Frontal cortex (tissue), 4 donors: ENCODE data around the gene FAM186B. TPM values are rescaled to one million over a fixed set of nuclear protein-coding genes. Genes with fewer than 3 reads are reported as not detected.
A peak's percentile ranks its signal among the peaks of the same experiment; 100 is the strongest.
"Not testable (repeated sequence)": the region's sequence is repeated elsewhere in the genome, so short reads cannot be mapped to it uniquely, and the experiment has no call there.

Source experiments
- DNase-seq, 2 donors: peaks; one replicate each; pipeline ENCODE4 v3.0.0; 2012; ENCODE audit warnings: low spot score in 2 of 2
- FAIRE-seq: peaks from 2 replicates; lab custom pipeline; 2012; peaks lifted over from hg19 to GRCh38; lab: Jason Lieb, UNC
- total RNA-seq: library from RNA; depleted of rRNA; stranded (reverse); fragments of >200 nt; gene quantifications from one replicate; pipeline ENCODE4 v1.2.3, GENCODE V29; 2014
- donor health status: control.
- donor health status: control.
- donor health status: control.

FAM186B gene
- total RNA-seq, 1 donor from 2014 or later, result 0.41 TPM

DNA sequence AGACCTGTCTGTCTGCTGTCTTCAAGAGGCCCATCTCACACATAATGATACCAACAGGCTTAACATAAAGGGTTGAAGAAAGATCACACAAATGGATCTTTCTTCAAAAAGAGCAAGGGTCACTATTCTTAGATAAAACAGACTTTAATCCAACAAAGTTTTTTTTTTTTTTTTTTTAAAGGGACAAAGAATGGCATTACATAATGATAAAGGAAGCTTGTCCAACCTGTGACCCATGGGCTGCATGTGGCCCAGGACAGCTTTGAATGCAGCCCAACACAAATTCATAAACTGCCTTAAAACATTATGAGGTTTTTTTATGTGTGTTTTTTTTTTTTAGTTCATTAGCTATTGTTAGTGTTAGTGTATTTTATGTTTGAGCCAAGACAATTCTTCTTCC lies 6.8 kb upstream of the FAM186B start:
- no peak for FAIRE-seq
- DNase-seq, result no peak

DNA sequence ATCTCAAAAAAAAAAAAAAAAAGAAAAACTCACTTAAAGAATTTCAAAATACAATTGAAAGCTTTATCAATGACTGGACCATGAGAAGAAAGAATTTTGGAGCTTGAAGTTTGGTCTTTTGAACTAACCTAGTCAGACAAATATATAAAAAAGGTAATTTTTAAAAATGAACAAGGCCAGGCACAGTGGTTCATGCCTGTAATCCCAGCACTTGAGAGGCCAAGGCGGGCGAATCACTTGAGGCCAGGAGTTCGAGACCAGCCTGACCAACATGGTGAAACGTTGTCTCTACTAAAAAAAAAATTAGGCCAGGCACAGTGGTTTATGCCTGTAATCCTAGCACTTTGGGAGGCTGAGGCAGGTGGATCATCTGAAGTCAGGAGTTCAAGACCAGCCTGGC lies 5.3 kb upstream of the FAM186B start:
- FAIRE-seq, result not testable (repeated sequence)

DNA sequence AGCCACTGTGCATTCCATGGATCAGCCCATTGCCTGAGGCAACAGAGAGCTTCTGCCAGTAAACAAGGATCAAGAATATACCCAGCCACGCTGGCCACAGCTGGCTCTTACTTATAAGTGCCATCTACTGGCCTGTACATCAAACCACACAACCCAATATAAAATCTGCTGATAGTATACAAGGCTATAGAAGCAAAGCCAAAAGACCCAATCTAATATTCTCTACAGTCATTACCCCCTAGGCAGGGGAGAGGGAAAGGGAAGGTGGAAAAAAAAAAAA lies 4.4 kb upstream of the FAM186B start:
- DNase-seq, result no peak
- no peak for FAIRE-seq

More for the DNA sequence above, 5.3 kb upstream of the FAM186B start:
- DNase-seq, result not testable (repeated sequence)

DNA sequence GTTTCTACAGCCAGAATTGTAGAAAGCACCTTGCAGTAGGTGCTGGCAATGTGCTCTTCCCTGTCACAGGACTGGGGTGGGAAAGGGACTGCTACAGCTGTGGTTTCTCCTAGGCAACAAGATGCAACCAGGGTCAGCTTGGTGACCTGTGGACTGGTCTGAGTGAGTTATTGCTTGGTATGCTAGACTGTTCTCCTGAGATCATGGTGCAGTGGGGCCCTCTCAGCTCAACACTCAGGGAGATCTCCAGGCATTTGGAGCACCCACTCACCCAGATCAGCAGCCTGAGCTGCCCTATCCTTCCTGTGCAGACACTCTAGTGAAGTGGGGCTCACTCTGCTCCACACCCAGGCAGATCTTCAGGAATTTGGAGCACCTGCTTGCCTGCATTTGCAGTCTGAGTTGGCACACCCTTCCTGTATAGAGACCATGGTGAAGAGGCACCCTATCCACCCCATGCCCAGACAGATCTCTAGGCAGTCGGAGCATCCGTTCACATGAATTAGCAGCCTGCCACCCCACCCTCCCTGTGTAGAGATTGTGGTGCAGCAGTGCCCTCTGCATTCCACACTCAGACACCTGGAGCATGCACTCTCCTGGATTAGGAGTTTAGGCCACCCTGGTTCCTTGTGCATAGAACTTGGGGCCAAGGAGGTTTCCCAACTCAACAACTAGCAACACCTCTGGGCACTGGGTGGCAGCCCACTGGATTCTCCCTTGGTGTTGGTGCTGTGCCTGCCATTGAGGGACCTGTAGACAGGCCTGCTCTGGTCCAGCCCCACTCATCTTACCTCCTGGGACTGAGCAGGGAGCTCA lies 3.8 kb upstream of the FAM186B start:
- FAIRE-seq (no peak), DNase-seq (no peak)

DNA sequence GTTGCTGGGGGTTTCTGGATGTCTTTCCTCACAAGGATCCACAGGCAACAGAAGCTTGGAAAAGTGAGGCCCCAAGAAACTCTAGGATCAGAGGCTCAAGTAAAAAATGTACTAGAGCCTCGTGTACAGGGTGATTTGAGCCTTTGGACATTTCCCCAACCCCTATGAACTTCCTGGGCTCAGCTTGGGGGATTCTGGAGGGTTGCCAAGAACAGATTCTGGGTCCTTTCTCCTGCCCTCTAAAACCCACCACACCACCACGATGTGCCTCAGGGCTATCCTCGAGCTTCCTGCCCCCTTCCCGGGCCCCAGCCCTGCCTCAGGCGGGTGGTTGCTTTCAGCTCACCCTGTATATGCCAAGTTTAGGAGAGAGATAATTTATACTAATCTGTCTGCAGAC lies 583 bp downstream of the FAM186B start:
- DNase-seq (no peak), FAIRE-seq (no peak)

DNA sequence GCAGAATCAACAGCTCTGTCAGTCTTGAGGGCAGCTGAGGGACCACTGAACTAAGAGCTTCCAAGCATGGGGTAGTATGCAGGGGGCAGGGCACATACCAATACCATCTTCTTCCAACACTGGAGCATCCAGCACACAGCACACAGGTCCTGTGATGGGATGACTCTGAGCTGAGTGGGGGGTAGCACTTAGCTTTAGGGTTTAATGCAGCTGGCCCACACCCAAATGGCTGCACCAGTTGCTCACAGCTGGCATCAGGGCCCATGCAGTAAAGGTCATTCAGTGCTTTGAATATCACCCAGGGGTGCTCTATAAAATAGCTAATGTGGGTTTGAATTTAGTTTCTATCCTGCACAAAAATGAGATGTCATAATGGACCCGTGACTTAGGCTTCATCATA lies 1.7 kb downstream of the FAM186B start:
- no peak for FAIRE-seq

DNA sequence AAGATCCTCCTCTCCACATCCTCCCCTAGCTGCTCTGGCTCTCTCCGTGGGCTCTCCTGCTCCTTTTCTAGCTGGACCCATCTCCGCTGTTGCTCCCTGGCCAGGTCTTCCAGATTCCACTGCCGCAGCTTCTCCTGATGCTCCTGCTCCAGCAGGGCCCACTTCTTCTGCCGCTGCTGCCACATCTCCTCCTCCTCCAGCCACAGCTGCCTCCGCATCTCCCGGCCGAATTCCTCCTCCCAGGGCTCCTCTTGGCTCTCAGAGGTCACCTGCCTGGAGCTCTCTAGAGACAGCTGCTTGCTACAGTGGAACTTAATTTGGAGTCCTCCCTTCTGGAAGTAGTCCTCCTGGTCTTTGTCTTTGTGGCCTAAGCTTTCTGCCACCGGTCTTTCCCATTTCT lies 5.5 kb downstream of the FAM186B start:
- FAIRE-seq (no peak), DNase-seq (no peak)

More for the DNA sequence above, 1.7 kb downstream of the FAM186B start:
- no peak for DNase-seq

DNA sequence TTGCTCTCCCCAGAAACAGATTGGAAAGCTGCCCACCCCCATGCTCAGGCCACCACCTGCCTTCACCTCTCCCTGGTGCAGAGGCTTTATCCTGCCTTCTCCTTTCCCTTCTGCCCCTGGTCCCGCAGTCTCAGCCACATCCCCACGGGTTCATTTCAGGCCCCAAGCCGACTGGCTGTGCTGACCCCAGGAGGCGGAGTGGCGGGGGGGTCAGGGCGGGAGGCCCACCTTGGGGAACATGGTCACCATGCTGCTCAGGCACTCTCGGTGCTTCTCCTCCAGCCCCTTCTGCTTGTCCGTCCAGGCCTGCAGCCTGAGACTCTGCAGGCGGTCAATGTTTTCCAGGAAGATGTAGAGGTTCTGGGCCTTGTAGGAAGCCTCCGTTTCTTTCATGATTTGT lies 6.9 kb downstream of the FAM186B start:
- DNase-seq, result no peak
- FAIRE-seq, result no peak

DNA sequence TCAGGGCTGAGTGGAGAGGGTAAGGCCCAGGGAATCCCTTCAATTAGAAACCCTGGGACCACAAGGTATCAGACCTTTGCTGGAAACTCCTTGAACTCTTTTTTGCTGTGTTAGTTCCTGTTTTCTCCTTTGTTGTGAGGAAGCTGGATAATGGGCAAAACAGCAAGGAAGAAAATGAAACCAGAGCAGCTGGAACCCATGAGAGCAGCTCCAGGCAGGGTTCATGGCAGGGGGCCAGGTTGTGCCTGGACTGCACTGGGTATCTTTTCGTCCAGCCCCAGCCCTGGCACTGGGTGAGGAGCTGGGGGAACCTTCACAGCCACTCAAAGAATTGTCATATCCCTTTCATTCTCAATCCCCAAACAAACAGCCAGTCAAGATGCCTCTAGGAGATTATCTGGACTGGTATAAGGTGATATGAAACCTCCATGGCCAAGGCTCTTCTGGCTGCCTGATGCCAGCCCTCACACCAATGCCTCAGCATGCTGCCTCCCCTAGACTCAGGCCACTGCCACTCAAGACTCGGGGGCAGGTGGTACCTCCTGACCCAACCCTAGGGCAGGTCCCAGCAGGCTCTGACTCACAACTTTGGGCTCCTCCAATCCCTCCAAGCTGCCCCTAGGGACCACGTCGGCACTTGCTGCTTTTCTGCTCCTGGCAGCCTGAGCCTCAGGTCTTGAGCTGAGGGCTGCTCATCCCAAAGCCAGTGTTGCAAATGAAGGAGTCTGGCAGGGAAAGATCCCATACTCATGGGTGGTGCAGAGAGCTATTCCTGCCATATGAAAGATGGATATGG lies 16.5 kb downstream of the FAM186B start:
- FAIRE-seq (no peak), DNase-seq (no peak)

DNA sequence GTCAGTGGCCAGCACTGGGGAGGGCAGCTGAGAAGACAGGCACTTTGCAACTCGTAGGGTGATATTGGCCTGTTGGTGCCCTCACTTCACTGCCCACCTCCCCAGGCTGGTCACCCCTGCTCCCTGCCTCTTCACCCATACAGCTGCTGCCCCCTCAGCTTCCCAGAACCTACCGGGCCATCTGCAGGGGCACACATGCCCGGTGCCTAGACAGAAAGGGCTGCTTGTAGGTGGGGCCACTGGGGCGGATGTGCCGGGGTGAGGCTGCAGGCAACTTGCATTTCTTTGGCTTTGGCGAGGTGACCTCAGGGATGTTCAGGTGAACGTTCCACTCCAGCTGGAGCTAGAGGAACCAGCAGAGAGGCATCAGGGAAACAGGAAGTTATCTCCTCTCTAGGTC lies 17.2 kb downstream of the FAM186B start:
- DNase-seq (no peak), FAIRE-seq (no peak)

DNA sequence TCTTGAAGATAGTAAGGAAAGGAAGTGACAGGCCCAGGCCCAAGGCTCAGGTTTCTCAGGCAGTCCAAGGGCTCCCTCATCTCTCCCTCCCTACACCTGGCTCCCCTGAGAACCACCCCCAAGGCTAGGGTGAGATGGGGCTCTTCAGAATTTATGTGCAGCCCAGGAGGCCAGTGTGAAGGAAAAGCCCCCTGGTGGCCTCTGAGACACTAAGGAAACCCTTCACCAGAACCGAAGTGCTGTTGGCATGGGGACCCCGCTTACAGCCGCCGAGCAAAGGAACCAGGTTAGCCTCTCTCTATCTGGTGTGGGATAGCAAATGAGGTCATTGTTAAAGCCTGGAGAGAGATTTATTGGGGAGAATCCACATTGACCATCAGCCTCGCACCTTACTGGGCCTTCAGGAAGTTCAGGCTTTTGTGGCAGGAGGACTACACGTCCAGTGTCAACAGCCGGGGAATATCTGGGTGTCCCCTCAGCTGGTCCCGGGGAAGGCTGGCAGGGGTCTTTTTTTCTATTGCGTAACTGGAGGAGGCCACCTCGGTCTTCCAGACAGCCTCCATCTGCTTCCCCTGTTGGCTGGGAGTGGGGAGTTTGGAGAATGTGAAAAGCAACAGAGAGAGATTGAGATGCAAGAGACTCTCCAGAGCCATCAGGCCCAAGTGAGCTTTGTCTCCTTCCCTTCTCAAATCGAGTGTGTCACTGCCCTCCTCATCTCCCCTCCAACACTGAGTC lies 18.1 kb downstream of the FAM186B start:
- no peak for DNase-seq
- FAIRE-seq, result no peak

DNA sequence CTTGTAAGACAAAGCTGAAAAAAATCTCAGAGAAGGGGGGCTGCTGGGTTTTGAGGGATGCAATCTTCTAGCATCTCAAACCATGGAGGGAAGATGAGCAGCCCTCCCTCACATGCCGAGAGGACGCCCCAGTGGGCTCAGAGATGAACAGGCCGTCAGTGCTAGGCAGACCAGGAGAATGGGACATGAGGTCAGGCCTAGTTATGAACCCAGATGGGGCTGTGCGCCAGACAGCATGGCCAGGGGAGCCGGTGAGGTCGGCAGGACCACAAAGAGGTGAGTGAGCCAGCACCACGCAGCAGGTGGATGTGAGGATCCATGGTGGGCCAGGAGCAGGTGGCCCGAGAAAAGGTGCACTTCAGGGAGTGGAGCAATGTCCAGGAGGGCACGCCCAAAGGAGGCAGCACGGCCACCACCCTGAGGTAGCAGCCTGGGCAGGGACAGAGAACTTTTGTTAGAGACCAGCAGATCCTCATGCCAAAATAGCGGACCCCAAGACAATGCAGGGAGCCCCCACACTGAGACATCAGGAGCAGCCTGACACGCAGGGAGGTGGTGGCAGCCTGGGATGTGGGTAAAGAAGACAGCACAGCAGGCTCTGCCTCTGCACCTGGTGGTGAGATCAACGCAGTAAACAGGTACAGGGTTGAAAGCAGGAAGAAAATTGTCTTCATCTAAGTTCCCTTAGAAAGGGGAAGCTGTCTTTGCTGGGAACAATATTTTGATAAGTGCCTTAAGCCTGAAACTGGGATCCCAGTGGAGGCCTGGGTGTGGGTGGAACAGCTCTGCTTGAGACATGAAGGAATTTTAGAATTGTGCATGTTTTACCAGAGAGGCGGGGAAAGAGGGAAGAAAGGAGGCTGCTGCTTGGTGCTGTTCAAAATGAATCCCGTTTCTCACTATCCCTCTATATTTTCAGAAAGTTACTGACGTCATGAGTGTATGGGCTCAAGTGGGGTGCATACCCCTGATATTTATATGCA lies 19.7 kb downstream of the FAM186B start:
- DNase-seq (no peak), FAIRE-seq (no peak)

DNA sequence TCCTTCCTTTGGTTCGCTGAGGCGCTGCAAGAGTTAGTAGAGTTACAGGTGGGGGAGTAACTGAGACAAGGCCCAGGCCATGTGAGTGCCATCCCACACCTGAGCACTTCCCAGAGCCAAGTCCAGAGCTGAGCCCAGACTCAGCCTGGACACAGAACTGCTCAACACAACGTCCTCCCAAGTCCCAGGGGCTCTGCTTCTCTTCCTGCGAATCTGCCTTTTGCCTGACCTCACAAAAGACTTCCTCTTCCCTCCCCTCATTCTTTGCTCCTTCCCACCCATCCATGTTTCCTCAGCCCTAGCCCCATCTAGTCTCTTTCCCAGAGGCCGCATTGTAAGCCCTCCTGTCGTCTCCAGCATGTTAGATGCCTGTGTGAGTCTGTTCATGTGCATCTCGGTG lies 20.8 kb downstream of the FAM186B start:
- no peak for FAIRE-seq
- no peak for DNase-seq

DNA sequence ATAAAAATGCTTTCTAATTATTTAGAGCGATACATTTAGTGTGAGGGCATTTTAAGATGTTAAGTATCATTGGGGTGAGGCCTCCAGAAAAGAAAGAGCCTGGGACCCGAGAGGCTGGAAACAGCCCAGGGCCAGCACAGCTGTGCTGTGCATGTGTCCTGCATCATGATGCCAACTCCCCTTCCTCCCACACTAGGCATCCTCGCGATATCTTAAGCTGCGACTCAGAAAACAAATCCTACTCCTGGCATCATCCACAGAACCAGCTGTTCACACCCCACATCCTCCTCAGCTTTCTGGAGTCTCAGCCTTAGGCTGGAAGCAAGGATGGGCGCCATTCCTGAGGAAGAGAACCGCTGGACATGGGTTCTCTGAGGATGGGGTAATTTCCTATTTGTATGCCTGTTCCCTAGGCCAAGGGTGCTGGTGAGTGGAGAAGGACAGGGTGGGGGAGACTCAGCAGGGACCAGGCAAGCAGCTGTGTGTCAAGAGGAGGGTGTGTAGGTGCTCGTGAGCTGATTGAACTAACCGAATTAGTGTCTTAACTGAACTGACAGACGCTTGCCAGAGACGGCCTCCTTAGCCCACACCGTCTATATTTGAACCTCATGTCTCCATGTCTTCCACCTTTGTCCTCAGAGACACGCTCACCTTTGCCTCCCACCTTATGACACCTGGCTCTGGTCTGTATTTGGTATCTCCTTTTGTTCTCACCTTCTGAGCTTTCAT lies 21.9 kb downstream of the FAM186B start:
- no peak for FAIRE-seq

DNA sequence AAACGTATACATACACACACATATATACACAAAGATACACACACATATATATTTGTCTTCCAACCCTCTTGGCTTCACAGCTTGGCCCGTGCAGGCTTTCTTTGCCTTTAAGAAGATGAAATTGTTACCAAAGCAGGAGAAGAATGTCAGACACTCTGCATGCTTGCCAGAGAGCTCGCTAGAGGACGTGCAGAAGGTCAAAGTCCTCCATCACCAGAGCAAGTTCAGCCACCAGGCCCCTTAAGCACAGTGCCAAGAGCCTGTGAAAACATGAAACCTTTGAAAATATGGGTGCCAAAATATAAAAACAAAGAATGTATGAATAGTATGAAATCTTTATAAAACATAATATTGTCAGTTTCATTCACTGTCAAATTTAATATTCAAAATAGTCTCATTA lies 22.6 kb downstream of the FAM186B start:
- no peak for FAIRE-seq
- DNase-seq, result no peak

More for the DNA sequence above, 21.9 kb downstream of the FAM186B start:
- DNase-seq, result peak in 1 of 2 donors; percentile 39

DNA sequence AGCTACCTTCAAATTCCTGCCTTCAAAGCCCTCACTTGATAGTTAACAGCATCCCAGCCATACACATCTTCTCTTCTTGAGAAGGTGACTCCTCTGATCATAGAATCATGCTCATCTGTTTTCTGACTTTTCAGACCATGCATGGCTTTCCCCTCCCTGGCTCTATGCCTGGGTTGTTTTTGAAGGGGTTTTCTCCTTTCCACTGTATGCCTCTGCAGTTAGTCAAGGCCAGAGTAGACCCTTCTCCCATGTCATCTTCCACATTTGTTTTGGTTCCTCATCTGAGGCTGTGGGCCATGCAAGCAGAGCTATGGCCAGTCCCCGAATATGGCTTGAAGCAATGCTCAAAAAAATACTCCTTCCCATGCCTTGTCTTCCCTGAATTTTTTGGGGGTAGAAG lies 23.2 kb downstream of the FAM186B start:
- FAIRE-seq (no peak), DNase-seq (no peak)

DNA sequence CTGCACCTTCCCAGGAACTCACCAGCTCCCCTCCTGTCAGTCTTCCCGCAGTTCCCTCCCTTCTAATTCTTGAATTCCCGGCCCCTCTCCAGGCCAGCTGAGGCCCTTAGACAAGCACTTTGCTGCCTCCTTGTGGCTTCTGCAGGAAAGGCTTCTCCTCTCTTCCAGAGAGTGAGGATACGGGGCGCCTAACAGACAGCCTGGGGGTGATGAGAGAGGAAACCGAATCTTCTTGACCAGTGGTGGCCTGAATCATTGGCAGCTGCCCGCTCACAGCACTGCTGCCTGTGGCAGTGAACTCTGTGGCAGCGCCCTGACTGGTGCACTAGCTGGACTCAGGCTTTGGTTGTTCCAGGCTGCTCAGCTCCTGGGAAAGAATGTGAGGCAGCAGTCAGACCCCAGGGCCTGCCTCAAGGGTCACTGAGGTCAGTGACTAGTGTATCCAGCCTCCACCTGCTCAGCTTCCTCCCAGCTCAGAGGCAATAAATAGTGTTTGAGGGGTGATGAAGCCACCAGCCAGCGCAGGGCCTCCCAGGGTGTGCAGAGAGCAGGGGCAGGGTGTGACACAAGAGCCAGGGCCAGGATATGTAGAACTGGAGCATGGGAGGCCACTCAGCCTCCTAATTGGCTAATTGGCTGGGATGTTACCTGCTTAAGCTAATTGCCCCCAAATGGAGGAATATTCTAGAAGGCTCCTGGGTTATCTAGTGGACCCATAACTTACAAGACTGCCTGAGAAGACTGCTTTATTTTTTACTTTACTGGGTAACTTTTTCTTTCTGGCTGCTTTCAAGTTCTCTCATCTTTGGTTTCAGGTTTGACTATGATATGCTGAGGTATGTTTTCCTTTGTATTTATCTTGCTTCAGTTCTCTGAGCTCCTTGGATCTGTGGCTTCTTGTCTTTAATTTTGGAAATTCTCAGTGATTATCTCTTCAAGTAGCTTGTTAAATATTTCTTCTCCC lies 24.6 kb downstream of the FAM186B start:
- peak; percentile 31 to 77 for DNase-seq
- no peak for FAIRE-seq
